Stimulated activated effector memory CD8-positive, alpha-beta T cell treated with anti-CD3 and anti-CD28 coated beads, Interleukin-12 subunit alpha, Interleukin-12 subunit beta, amount 100 ng/mL, for 72 hours (primary cell): ENCODE results near the gene SBF2.
A peak's percentile ranks its signal among the peaks of the same experiment; 100 is the strongest.
"Not testable (repeated sequence)": the region's sequence is repeated elsewhere in the genome, so short reads cannot be mapped to it uniquely, and the experiment has no call there.

Experiments
- ATAC-seq: fragments of 150-1000 bp; cut with Tn5 transposase; 2 replicates; pipeline ENCODE4 v1.10.0; 2021
- DNase-seq, 2 donors: peaks; one replicate each; pipeline ENCODE4 v3.0.0; 2021 to 2022; ENCODE audit warnings: low spot score in 2 of 2
- H3K27ac Mint-ChIP-seq: one replicate; pipeline ENCODE4 v1.8.0; 2022; ENCODE audit warnings: mild to moderate bottlenecking, mixed read lengths
- H3K36me3 Mint-ChIP-seq: one replicate; pipeline ENCODE4 v1.8.0; 2022; ENCODE audit warnings: mild to moderate bottlenecking, mixed read lengths
- H3K4me1 Mint-ChIP-seq: one replicate; pipeline ENCODE4 v1.8.0; 2022; ENCODE audit warnings: mixed read lengths
- H3K4me3 Mint-ChIP-seq: one replicate; pipeline ENCODE4 v1.8.0; 2022; ENCODE audit warnings: mild to moderate bottlenecking, mixed read lengths
- H3K9me3 Mint-ChIP-seq: one replicate; pipeline ENCODE4 v1.8.0; 2022; ENCODE audit warnings: mixed read lengths

SBF2 gene

DNA sequence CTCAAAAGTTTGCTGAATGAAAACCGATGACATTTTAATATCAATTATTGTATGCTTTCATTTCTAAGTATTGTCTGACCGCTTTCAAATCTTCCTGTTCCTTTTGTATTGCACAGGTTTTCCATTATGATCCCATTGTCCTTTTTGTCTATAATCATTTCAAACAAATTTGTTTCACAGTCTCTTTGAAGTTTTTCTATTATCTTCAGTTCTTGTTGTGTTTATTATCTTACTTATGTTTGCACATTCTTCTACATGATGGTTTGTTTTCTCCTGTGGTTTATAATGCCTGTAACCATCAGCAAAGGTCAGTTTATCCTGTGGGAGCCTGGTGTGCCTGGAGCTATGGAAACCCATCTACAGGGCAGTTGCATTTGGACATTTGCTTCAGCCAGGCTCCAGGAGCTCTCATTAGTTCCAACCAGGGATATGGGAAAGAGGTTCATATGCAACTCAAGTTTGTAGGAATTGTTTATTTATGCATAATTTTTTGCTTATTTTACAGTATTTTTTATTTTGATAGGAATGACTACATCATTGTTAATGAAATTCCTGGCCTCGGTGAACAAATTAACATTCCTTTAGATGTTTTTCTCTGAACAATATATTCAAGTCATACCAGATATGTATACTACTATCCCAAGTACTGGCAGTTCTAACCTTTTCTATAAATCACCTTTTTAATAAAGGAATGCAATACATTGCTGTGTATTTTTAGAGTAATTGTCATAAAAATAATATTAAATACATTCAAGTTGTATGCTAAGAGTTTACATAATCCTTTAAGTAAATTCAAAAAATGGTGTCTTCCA lies 179.2 kb downstream of the SBF2 start:
- Mint-ChIP-seq H3K27ac (no peak overlapping the region), H3K4me3 (no peak overlapping the region), H3K36me3 (no peaks in the 10 kb centered on the region), H3K9me3 (no peaks in the 10 kb centered on the region), H3K4me1 (no peaks in the 10 kb centered on the region)
- ATAC-seq (no peak), DNase-seq (no peak)

DNA sequence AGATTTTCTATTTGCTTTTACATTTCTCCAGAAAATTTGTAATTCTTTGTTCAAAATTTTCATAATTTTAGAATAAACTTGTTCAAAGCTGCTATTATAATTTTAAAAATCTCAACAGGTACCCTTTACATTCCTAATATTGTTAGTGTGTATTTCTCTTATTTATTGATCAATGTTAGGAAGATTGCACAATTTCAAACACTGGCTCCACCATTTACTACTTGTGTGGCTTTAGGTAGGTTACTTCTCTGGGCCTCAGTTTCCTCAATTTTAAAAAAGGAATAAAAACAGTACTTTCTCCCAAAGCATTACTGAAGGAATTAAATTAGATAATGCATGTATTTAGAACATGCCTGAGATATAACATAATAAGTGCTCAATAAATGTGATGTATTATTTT lies 180.2 kb downstream of the SBF2 start:
- H3K9me3 Mint-ChIP-seq = no peaks in the 10 kb centered on the region
- no peak for ATAC-seq
- H3K27ac Mint-ChIP-seq = no peak overlapping the region
- H3K4me3 Mint-ChIP-seq = no peak overlapping the region
- no peak for DNase-seq
- no peaks in the 10 kb centered on the region for H3K4me1 Mint-ChIP-seq
- no peaks in the 10 kb centered on the region for H3K36me3 Mint-ChIP-seq

DNA sequence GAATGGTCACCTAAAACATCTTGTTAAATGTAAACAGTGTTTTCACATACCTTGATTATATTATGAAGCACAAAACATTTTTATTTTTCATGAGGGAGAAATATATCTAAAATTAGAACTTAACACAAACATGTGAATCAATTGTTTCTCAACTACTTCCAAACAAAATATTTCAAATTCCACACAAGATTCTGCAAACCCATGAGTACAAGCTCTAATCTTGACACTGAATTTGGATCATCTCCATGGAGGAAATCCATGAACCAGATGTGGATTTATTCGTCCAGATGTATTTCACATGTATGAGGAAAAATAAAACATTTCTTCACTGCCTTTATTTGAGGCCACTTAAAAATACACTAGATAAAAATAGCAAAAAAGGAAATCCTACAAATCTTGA lies 184.2 kb downstream of the SBF2 start:
- Mint-ChIP-seq H3K36me3 (no peaks in the 10 kb centered on the region), H3K27ac (no peak overlapping the region), H3K4me1 (no peaks in the 10 kb centered on the region), H3K9me3 (no peaks in the 10 kb centered on the region), H3K4me3 (no peak overlapping the region)
- ATAC-seq (no peak), DNase-seq (no peak)

GRCh38 chr11:10108915-10109680 lies 184.9 kb downstream of the SBF2 start:
- Mint-ChIP-seq H3K27ac (no peak overlapping the region), H3K9me3 (no peaks in the 10 kb centered on the region), H3K4me1 (no peaks in the 10 kb centered on the region), H3K36me3 (no peaks in the 10 kb centered on the region), H3K4me3 (no peak overlapping the region)
- DNase-seq = no peak
- ATAC-seq = no peak

- no peaks in the 10 kb centered on the region for H3K9me3 Mint-ChIP-seq
- H3K27ac Mint-ChIP-seq = no peak overlapping the region
- H3K4me1 Mint-ChIP-seq = no peaks in the 10 kb centered on the region
- no peaks in the 10 kb centered on the region for H3K36me3 Mint-ChIP-seq
- ATAC-seq (no peak), DNase-seq (no peak)
- H3K4me3 Mint-ChIP-seq = no peak overlapping the region
Observed at GRCh38 chr11:10107497-10107896, 186.5 kb downstream of the SBF2 start.

- Mint-ChIP-seq H3K4me1 (no peaks in the 10 kb centered on the region), H3K9me3 (peaks cover 14% of the 10 kb centered on the region), H3K27ac (no peak overlapping the region), H3K4me3 (no peak overlapping the region), H3K36me3 (no peaks in the 10 kb centered on the region)
- DNase-seq (no peak), ATAC-seq (no peak)
Observed at GRCh38 chr11:10097615-10098014, 196.4 kb downstream of the SBF2 start.

GRCh38 chr11:10096987-10097386 lies 197.0 kb downstream of the SBF2 start:
- Mint-ChIP-seq H3K4me3 (no peak overlapping the region), H3K36me3 (no peaks in the 10 kb centered on the region), H3K9me3 (peaks cover 14% of the 10 kb centered on the region), H3K4me1 (peaks cover under 1% of the 10 kb centered on the region), H3K27ac (no peak overlapping the region)
- ATAC-seq (no peak), DNase-seq (no peak)

DNA sequence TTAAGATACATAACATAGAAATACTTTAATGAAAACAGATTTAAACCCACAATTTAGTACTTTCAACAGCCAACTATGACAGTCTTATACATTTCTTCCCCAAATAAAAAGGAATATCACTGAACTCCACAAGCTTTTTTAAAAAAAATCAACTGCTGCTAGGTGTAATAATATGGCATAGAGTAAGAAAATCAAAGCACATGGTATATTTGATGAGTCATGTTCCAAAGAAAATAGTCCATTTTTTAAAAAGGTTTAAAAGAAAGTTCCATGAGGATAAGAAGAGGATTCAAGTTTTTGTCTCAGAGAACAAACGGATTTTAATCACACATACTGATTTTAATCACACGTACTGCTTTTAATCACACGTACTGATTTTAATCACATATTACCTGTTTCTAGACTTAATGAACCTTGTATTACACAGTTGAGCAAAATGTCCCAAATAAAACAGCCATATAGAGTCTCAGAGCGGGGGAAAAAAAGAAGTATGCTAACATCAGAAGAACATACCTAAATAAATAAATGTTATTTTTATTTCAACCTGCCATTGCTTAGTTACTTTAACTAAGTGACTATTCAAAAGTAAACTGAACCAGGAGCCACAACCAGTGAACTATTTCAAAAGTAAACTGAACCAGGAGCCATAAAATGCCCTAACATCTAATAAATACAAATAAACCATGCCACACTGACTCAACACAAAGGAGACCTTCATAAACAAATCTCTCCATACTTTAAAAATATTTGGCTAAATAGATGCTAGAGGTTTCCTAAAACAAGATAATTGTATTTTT lies 198.4 kb downstream of the SBF2 start:
- H3K4me1 Mint-ChIP-seq = peaks cover 9% of the 10 kb centered on the region
- no peak for DNase-seq
- H3K36me3 Mint-ChIP-seq = no peaks in the 10 kb centered on the region
- H3K9me3 Mint-ChIP-seq = peaks cover 14% of the 10 kb centered on the region
- H3K27ac Mint-ChIP-seq = no peak overlapping the region
- no peak overlapping the region for H3K4me3 Mint-ChIP-seq
- peak; percentile 65 for ATAC-seq

DNA sequence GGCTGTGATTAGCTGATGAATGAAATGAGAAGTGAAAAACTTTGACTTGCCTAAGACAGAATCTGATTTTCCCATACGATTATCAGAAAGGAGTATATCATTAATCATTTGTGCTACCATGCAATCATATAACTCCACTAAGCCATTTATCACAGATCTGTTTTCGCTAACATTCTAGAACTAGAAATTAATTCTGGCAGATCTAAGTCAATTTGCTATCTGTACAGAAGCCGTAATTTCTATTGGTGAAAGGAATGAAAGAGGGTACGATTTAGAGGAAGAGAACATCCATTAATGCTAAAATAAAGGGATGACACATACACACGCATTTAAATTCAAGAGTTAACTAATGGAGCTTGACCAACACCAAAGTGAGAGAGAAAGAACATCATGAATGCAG lies 201.6 kb downstream of the SBF2 start:
- no peak for ATAC-seq
- Mint-ChIP-seq H3K9me3 (no peaks in the 10 kb centered on the region), H3K4me1 (peaks cover 13% of the 10 kb centered on the region), H3K36me3 (no peaks in the 10 kb centered on the region), H3K27ac (no peak overlapping the region), H3K4me3 (no peak overlapping the region)
- DNase-seq = no peak

DNA sequence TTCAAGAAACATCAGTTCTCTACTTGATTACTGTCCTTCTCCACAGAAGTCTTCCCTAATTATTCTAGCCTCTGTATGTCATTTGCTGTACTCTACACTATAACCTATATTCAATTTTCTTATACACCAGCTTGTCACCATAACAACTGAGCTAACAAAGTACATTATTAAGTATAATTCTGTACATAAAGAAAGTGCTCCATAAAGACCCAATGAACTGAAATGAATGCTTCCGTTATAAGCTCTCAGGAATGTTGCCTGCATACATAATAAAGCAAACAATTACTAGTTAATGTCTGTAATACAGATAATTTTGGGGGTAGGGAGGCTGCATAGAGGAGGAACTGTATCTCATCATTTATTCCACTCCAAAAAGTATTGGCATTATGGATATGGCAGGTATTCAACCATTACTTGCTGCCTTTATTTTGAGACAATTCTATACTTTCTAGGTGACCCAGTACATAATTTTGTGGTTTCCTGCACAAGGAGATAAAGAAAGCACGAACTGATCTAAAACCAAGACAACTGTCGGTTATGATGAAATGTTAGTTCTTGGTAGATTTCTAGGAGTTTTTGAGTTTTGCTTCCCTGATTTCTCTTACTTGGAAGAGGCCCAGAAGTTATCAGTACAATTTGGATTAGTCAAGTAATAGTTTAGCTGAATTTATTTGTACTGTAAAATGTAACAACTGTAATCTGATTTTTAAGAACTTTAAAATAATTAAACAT lies 202.5 kb downstream of the SBF2 start:
- Mint-ChIP-seq H3K36me3 (no peaks in the 10 kb centered on the region), H3K9me3 (no peaks in the 10 kb centered on the region), H3K27ac (no peak overlapping the region), H3K4me1 (peaks cover 13% of the 10 kb centered on the region), H3K4me3 (no peak overlapping the region)
- ATAC-seq (no peak), DNase-seq (no peak)

DNA sequence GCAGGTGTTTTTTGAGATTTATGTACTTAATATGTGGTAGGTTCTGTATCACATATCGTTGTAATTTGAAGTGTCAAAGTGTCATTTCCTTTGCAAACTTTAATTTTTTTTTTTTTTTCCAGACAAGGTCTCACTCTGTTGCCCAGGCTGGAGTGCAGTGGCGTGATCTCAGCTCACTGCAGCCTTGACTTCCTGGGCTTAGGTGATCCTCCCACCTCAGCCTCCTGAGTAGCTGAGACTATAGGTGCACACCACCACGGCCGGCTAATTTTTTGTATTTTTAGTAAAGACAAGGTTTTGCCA lies 206.1 kb downstream of the SBF2 start:
- not testable (repeated sequence) for H3K27ac Mint-ChIP-seq, DNase-seq, H3K36me3 Mint-ChIP-seq, H3K9me3 Mint-ChIP-seq, ATAC-seq, H3K4me3 Mint-ChIP-seq
- H3K4me1 Mint-ChIP-seq = peaks cover 13% of the 10 kb centered on the region

DNA sequence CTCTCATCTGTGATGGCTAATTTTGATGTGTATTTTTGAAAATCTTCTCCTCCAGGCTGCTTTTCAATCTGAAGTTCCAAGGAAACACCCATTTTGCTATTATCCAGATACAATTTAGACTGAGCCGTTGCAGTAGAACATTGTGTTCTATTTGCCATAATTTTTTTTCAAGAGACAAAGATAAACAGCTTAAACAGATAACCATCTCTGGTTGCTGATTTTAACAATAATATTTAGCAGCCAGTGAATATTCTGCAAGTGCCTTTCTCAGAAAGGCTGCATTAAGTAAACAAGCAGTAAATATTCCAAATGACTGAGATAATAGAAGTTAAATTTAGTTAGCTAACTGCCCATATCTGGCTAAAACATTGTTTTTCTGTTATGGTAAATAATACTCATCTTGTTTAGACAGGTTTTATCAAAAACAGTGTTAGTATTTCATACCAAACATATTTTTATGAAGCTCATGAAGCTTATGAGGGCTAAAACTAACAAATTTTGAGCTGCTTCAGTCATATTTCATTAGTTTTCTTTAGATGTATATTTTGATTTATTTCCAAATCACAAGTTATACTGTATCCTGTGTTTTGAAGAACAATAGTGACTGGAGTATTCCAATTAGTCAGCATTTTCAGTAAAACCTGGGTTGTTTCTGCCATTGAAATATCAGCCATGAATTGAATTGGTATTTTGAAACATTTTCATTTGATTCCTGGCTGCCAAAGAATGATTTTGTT lies 206.7 kb downstream of the SBF2 start:
- ATAC-seq = no peak
- H3K4me3 Mint-ChIP-seq = no peak overlapping the region
- H3K27ac Mint-ChIP-seq = no peak overlapping the region
- DNase-seq = no peak
- H3K9me3 Mint-ChIP-seq = peaks cover 2% of the 10 kb centered on the region
- peaks cover 13% of the 10 kb centered on the region for H3K4me1 Mint-ChIP-seq
- H3K36me3 Mint-ChIP-seq = no peaks in the 10 kb centered on the region

- Mint-ChIP-seq H3K4me3 (no peak overlapping the region), H3K36me3 (no peaks in the 10 kb centered on the region), H3K4me1 (peaks cover 6% of the 10 kb centered on the region), H3K9me3 (peaks cover 21% of the 10 kb centered on the region), H3K27ac (no peak overlapping the region)
- ATAC-seq = no peak
- DNase-seq = no peak
Observed at GRCh38 chr11:10080138-10080537, 213.9 kb downstream of the SBF2 start.

GRCh38 chr11:10076458-10077141 lies 217.4 kb downstream of the SBF2 start:
- no peak overlapping the region for H3K4me3 Mint-ChIP-seq
- H3K27ac Mint-ChIP-seq = no peak overlapping the region
- ATAC-seq = no peak
- H3K9me3 Mint-ChIP-seq = peaks cover 14% of the 10 kb centered on the region
- no peaks in the 10 kb centered on the region for H3K36me3 Mint-ChIP-seq
- DNase-seq = peak; percentile 21 to 58
- peaks cover 6% of the 10 kb centered on the region for H3K4me1 Mint-ChIP-seq
